RPMI8226 (cell line): ENCODE results near the gene SPATA19.

ENCODE experiments used
- DNase-seq: peaks from one replicate; pipeline ENCODE4 v3.0.0-alpha.2; 2015

The SPATA19 gene

GRCh38 chr11:133835593-133836548 lies 9.4 kb downstream of the SPATA19 start:
- DNase-seq: no peak

DNA sequence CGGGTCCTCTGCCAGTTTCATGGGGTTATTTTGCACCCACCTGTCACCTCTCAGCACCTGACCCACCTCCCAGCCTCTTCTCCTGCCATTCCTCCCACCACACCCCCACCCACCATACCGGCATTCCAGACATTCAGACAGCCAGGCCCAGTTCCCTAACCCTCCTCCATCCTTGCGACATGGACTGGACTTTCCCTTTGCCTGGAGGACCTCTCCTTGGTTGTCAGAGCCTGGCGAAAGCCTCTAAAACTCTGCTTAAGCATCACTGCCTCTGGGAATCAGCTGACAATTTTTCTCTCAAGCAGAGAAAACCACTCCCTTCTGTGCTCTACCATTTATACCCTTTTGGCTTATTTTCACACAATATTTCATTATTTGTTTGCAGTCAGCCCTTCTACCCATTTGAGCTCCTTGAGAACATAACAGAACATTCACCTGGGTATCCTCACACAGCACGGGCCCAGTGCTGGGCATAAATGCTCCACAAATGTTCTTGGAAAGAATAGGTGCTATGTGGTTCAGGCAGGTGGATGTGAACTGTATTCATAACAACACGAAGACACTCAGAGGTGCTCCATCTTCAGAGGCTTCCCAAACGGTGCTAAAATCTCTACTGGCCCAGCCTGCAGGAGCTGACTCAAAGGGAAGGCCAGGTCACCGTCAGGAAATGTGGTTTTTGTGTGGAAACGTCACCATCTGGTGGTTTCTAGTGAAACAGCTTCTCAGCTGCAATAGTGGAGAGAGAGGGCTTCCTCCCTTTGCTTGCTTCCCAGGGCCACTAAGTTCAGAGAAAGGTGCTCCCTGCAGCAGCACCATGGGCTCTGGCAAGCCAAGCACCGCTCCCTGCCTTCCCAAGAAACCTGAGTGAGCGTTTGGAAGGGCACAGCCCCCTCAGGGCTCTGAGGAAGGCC lies 10.4 kb downstream of the SPATA19 start:
- DNase-seq: peak; percentile 52

DNA sequence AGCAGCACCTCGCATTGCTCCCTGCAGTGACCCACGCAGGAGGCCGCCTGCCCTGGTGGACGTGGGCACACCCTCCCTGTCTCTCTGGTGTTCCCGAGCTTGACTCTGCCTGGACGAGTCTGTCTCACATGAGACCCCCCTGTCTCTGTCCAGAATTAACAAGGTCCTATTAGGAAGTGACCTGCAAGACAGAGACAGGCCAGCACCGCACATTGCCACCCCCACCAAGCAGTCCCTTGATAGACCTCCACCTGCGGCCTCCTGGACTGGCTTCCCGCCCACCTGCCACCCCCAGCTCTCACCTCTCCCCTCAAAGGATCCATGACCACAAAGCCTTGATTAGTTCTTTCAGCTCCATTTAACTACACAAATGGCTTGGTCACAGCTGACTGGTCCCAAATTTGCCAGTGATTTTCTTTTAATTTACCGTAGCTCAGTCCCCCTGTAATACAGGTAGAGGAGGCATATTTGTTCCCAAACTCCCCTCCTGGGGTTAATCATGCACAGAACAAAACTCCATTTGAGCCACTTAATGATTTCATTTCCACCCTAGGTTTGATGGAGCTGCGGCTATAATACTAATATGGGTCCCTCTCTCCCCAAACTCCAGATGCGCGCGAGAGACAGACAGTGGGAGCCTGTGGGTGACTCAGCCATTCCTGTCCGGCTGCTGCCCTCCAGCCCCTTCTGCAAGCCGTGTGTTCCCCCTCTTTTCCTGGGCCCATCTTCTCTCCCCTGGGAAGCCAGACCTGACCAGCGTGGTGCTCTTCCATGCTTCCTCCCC lies 11.2 kb downstream of the SPATA19 start:
- DNase-seq: no peak

DNA sequence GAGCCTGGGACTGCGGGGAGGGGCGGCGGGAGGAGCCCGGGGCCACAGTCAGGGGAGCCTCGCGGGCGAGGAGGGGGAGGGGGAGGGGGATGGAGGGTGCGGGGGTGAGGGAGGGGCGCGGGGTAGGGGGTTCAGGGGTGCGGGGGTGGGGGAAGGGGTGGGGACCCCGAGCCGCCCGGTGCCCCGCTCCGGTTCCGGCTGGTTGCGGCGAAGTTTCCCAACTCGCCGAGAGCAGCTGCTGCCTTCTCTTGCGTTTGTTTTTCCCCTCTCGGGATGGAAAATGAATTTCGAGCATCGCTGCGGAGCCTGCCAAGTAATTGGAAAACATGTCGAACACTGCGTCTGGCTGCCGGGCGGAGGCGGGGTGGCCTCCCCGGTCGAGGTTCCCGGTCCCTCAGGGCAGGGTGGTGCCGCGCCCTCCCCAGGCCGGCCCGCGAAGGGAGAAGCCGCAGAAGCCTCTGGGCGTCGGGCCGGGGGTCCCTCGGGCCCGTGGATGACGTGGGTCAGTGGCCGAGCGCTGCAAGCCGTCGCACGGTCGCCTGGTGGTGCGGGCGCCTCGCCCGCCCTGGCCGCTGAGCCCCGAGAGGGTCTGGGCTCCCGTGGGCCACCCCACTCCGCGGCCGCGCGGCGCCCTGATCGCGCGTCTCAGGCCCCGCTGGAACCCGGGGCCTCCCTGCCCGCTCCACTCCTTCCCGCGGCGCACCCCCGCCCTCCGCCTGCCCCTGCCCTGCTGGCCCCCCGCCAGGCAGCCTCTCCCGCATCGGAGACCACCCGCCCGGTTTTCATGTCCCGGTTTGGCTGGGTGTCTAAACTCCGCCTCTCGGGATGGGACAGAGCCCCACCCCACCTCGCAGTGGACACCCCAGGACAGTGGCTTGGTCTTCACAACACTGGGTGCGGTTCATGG lies 12.1 kb downstream of the SPATA19 start:
- DNase-seq: no peak

- DNase-seq: no peak
These were observed 13.0 kb downstream of the SPATA19 start for GRCh38 chr11:133832096-133832990.

DNA sequence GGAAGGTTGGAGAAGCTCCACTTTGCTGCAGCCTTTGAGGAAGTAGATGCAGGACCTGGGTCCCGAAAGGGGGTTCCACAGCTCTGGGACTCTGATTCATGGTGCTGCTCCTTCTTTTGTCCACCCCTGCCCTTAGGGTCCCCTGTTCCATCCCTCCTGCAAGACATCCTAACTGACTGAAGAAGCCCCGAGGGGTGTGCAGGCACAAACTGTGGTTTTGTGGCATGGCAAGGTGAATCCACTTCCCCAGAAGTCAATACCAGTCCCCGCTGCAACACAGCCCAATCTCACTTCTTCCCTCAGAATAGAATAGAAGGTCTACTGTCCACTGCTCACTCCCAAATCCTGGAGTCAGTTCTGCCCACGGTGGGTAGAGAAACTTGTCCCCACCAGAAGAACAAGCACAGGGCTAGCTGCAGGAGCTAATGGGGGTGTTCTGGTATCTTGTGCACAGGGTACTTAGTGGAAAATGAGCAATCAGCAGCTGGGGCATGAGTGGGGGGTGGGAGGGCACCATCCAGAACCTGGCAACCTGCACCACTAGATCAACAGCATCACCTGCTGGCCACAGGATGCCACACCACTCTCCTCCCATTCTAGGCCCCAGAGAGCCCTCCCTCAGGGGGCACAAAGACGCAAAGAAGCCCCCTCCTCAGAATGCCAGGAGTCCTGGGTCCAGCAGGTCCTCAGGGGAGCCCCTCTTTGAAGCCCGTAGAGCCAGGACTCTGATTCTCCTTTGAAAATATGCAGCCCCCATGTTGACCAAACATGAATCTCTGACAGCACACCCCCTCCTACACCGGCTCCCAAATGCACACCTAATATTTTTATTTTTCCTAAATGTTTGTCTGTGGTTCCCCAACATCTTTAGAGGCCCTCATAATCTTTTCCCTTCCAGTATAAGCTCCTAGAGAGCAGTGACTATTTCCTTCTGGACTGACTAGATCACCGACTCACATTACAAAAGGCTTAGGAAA lies 14.1 kb downstream of the SPATA19 start:
- no peak for DNase-seq

DNA sequence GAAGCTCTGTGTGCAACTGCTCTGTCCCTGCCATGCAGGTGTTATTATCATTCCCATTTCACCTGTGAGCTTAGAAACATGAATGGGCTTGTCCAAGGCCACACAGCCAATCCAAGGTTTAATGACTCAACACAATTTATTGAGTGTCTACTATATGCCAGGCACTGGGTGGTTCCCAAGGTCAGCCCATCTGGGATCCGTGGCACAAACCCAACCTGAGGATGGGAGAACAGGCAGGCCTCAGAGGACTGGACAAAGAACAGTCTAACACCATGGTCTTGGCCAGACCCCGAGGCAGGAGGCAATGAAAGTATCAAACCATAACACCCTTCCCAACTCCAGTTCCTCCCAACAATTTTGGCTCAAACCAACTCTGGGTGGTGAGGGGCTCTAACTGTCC lies 15.7 kb downstream of the SPATA19 start:
- DNase-seq: no peak

DNA sequence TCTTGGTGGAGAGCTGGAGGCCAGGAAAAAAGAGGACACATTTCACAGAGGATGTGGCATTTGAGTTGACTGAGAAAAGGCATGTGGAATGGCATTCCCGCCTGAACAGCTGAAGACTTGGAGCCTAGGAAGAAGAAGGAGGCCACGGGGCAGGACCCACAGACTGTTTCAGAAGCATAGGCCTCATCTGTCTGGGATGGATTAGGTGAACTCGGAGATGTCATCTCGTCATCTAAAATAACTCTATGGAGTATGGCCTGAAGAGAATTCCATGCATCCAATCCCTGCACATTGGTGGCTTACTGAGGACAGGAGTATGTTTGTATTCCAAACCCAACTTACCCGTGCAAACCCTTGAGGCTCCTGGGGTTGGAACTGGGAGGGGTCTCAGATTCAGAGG lies 16.4 kb downstream of the SPATA19 start:
- DNase-seq: no peak

GRCh38 chr11:133827556-133827955 lies 17.8 kb downstream of the SPATA19 start:
- no peak for DNase-seq

- no peak for DNase-seq
These were observed 18.4 kb downstream of the SPATA19 start for GRCh38 chr11:133826866-133827265.

DNA sequence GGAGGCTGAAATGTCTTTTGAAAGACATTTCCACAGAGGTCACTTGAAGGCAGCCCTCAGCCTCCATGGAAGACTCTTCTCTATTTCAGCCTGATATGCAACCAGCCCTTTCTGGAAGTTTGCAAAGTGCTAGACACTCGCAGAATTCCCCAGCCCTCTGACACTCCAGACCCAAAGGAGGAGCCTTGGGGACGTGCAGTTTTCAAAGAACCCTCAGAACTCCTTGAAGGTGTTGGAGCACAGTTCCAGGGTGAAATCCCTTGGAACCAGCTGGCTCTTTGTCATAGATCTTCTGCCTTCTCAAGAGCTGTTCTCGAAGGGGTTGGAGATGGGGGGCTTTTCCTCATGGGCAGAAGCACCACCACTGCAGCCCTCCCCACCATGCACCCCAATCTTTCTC lies 19.6 kb downstream of the SPATA19 start:
- no peak for DNase-seq

GRCh38 chr11:133825156-133825555 lies 20.2 kb downstream of the SPATA19 start:
- DNase-seq: no peak

DNA sequence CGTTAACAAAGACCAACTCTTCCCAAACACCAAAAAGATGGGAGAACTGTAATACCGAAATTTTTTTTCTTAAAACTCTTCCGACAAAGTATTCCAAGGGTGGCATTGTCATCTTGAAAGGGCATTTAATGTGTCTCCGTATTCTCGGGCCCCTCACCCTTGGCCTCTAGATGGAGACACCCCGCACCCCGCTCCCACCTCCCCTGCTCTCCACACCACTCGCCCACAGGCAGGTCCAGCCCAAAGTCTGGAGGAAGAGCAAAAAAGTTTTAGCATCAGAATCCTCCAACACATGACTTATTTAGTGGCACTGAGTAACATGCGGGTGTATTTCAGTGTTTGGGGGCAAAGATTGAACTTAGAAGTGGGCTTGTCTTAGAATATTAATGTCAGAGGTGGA lies 20.7 kb downstream of the SPATA19 start:
- no peak for DNase-seq

- no peak for DNase-seq
These were observed 21.7 kb downstream of the SPATA19 start for GRCh38 chr11:133823614-133824013.

DNA sequence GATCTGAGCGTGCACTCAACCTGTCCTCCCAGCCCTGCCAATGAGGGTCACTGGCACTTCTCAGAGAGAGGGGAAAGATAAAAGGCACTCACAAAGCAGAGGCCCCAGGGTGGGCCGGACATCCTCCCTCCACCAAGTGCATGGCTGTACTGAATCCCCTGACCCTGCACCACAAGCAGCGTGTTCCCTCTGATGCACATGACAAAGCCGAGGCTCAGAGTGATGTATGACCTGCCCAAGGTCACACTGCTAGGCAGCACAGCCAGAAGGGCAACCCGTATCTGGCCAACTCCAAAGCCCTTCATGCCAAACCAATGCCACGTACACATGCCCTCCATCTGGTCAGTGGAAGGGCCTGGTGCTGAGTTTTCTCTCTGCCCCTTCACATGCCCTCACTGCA lies 22.1 kb downstream of the SPATA19 start:
- no peak for DNase-seq

DNA sequence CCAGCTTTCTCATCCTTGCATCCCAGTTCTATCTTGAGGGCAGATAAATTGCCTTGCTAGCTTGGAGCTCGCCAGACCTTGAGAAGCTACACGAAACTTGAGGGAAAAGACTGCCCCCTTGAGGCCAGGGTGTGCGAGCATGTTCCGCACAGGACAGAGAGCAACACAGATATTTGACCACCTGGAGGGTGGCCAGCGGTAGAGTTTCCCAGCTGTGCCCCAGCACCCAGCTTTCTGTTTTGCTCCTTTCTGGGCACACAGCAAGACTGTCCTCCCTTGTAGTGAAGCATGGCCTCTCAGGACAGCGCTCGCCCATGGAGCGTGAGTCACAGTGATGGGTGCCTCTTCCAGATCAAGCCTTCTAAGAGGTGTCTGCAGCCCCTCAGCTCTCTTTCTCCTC lies 23.5 kb downstream of the SPATA19 start:
- DNase-seq: peak; percentile 58

DNA sequence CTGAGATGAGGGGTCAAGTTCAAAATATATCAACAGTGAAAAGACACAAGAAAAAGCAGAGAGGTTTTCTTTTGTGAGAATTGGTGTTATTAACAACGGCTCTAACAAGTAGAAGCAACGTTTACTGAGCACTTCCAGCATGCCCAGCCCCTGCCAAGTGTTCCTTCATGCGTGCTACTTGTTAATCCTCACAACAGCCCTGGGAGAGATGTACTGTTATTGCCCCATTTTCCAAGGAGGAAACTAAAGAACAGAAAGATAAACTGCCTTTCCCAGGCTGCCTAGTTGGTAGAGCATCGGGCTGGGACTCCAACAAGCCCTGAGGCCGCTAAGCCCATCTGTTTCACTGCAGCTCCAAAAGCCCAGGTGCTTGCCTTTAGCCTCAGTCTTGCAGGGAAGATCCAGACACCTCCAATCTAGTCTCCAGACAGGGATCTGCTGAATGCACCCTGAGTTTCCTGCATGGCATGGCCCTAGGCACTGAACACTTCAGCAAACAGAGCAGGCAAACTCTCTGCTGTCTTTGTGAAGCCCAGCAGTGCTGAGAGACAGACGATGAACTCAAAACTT lies 25.5 kb downstream of the SPATA19 start:
- DNase-seq: no peak

DNA sequence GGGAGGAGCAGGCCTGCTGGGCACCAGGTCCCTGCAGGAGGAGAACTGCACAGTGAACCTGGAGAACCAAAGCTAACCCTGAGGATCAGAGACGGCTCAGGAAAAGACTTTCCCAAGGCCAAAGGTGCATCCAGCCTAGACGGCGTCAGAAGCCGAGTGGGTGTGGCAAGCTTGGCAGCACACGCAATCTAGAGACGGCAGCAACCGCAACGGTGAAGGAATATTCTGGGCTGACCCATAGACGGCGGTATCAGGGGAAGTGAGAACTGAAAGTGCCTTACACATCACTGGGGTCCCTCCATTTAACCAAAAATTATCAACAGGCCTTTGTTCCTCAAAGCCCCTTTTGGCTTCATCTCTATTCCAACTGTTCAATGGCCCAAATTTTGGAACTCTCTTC lies 26.2 kb downstream of the SPATA19 start:
- peak; percentile 4 for DNase-seq

DNA sequence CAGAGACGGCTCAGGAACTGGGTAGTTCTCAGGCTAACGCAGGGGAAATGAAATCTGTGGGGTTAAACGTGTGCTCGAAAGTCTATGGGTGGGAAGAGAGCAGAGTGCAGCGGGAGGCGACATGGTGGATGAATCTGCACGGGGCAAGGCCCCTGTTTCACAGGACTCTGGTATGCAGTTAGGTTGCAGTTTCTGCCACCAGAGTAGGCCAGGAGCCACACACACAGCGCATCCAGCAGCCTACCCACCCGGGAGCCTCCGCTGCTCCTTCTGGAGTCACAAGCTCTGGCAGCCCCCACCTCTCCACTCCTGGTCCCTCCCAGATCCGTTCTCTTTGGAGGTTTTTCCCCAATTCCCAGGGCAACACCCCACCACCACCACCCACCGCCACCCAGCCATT lies 27.0 kb downstream of the SPATA19 start:
- no peak for DNase-seq
